GM12878 (cell line): Measurements from ENCODE around the gene MYO3A. TPM values are rescaled to one million over a fixed set of nuclear protein-coding genes. Genes with fewer than 3 reads are reported as not detected.

ENCODE experiments used
- ATAC-seq: fragments of 200-7000 bp; cut with Tn5 transposase; 3 replicates; pipeline ENCODE4 v1.9.1; 2020; ENCODE audit warnings: mild to moderate bottlenecking, moderate library complexity
- BruUV-seq: library from RNA; stranded (reverse); fragments of 400-500 nt; replicated peaks from 2 replicates; lab custom pipeline; 2021; lab: Mats Ljungman, UMichigan
- CTCF ChIA-PET: fragments of 300-600 bp; sonication (Branson Sonifier 250); formaldehyde crosslinking; extraction: SDS; loops from one replicate; lab custom pipeline; 2021; ENCODE audit warnings: inconsistent platforms; lab: Yijun Ruan, JAX
- POLR2A ChIA-PET: fragments of 350-600 bp; formaldehyde crosslinking; extraction: SDS; loops from one replicate; lab custom pipeline; 2021; ENCODE audit warnings: inconsistent platforms; lab: Charles Lee
- RAD21 ChIA-PET: fragments of 300-600 bp; sonication (Branson Sonifier 250); formaldehyde crosslinking; loops from one replicate; lab custom pipeline; 2023; ENCODE audit warnings: antibody characterized with exemption; ENCODE audit not compliant: unreplicated experiment; lab: Charles Lee
- SMC1A ChIA-PET: fragments of 300-600 bp; sonication (Branson Sonifier 250); formaldehyde crosslinking; loops from one replicate; lab custom pipeline; 2023; ENCODE audit not compliant: unreplicated experiment, uncharacterized antibody; lab: Charles Lee
- DNase-seq: peaks from one replicate; pipeline ENCODE4 v3.0.0-alpha.2; 2011; ENCODE audit warnings: low read depth, low spot score
- FAIRE-seq: peaks from 3 replicates; lab custom pipeline; 2011; peaks lifted over from hg19 to GRCh38; lab: Jason Lieb, UNC
- H2AFZ ChIP-seq: 2 replicates; pipeline ENCODE4 v1.6.0; 2011; ENCODE audit warnings: low read depth, low read length, control low read depth; ENCODE audit not compliant: control insufficient read depth
- H3K27ac ChIP-seq: 2 replicates; pipeline ENCODE4 v1.5.1; 2011; ENCODE audit warnings: control low read depth; ENCODE audit not compliant: control insufficient read depth, insufficient read depth
- H3K27me3 ChIP-seq, 2 experiments: replicated peaks in 1 of 2; 2 replicates each; pipeline versions ENCODE4 v1.6.0 to v1.6.1; 2011; ENCODE audit warnings: low read length in 1 of 2; ENCODE audit not compliant: control insufficient read depth in 2 of 2, insufficient read depth in 2 of 2
- H3K36me3 ChIP-seq, 2 experiments: 2 replicates each; pipeline ENCODE4 v1.5.1; 2011; ENCODE audit warnings: low read length in 1 of 2; ENCODE audit not compliant: control insufficient read depth in 2 of 2, insufficient read depth in 2 of 2
- H3K4me1 ChIP-seq: 2 replicates; pipeline ENCODE4 v1.6.1; 2011; ENCODE audit warnings: mild to moderate bottlenecking, low read length, moderate library complexity, mixed read lengths; ENCODE audit not compliant: control insufficient read depth, insufficient read depth
- H3K4me2 ChIP-seq: 2 replicates; pipeline ENCODE4 v1.6.0; 2011; ENCODE audit warnings: control low read depth; ENCODE audit not compliant: control insufficient read depth, insufficient read depth
- H3K4me3 ChIP-seq: fragments of 200-600 bp; sonication (generic); 2 replicates; pipeline ENCODE4 v1.5.1; 2016
- H3K79me2 ChIP-seq: 2 replicates; pipeline ENCODE4 v1.6.0; 2011; ENCODE audit warnings: low read length; ENCODE audit not compliant: control insufficient read depth, insufficient read depth
- H3K9ac ChIP-seq: 2 replicates; pipeline ENCODE4 v1.8.0; 2011; ENCODE audit warnings: low read length, control low read depth, mixed read lengths; ENCODE audit not compliant: control insufficient read depth, insufficient read depth
- H3K9me3 ChIP-seq: replicated peaks from 3 replicates; pipeline ENCODE4 v1.5.1; 2011; ENCODE audit warnings: mild to moderate bottlenecking, low read length; ENCODE audit not compliant: control insufficient read depth, insufficient read depth
- H4K20me1 ChIP-seq: 2 replicates; pipeline ENCODE4 v1.6.0; 2011; ENCODE audit not compliant: control insufficient read depth, insufficient read depth
- IRF5 ChIP-seq: fragments of 450-650 bp; IDR thresholded peaks from 2 replicates; pipeline ENCODE4 v1.6.1; 2017; ENCODE audit warnings: borderline replicate concordance
- MAX ChIP-seq: IDR thresholded peaks from 2 replicates; pipeline ENCODE4 v1.6.1; 2012; ENCODE audit warnings: low read depth, low read length, improper control_type of control experiment
- MEF2B ChIP-seq: fragments of 450-650 bp; IDR thresholded peaks from 2 replicates; pipeline ENCODE4 v1.6.1; 2018; ENCODE audit warnings: mild to moderate bottlenecking, moderate library complexity; ENCODE audit not compliant: partially characterized antibody, poor library complexity, severe bottlenecking
- RELA ChIP-seq: fragments of 450-650 bp; IDR thresholded peaks from 2 replicates; pipeline ENCODE4 v1.8.0; 2014; ENCODE audit warnings: borderline replicate concordance; ENCODE audit not compliant: partially characterized antibody
- REST ChIP-seq: IDR thresholded peaks from 2 replicates; pipeline ENCODE4 v1.6.1; 2012; ENCODE audit warnings: mild to moderate bottlenecking, low read depth, low read length
- SMAD1 ChIP-seq: fragments of 450-650 bp; IDR thresholded peaks from 2 replicates; pipeline ENCODE4 v1.6.1; 2018; ENCODE audit warnings: mild to moderate bottlenecking, low read depth; ENCODE audit not compliant: partially characterized antibody
- STAT3 ChIP-seq: IDR thresholded peaks from 2 replicates; pipeline ENCODE4 v1.6.1; 2011; ENCODE audit warnings: low read depth, low read length, improper control_type of control experiment
- TBL1XR1 ChIP-seq: IDR thresholded peaks from 2 replicates; pipeline ENCODE4 v1.6.1; 2012; ENCODE audit warnings: low read depth, low read length, improper control_type of control experiment
- ZNF274 ChIP-seq: IDR thresholded peaks from one replicate; pipeline ENCODE4 v1.8.0; 2011; ENCODE audit not compliant: insufficient read length, insufficient read depth
- ZNF622 ChIP-seq: fragments of 450-650 bp; IDR thresholded peaks from 2 replicates; pipeline ENCODE4 v1.6.1; 2017; ENCODE audit warnings: mild to moderate bottlenecking, inconsistent platforms
- WGBS: methylation state at CpG from one replicate; pipeline ENCODE4 v1.1.6; 2016; ENCODE audit warnings: low lambda C conversion rate; ENCODE audit not compliant: insufficient replicate concordance, insufficient coverage; ENCODE audit errors: missing lambda C conversion rate; 5-methylcytosine and 5-hydroxymethylcytosine counted together
- in situ Hi-C: fragments of 300-500 bp; cut with MboI; formaldehyde crosslinking; loops from 9 replicates; pipeline ENCODE4 v1.14.3; 2018; ENCODE audit warnings: mixed read lengths
- intact Hi-C: fragments of 100-400 bp; cut with micrococcal nuclease; formaldehyde crosslinking; loops from one replicate; pipeline ENCODE4 v1.14.2; 2022; ENCODE audit not compliant: unreplicated experiment
- polyA plus RNA-seq, 11 experiments: library from polyadenylated mRNA; depleted of rRNA in 4 of 11; unstranded in 6 of 11; stranded (reverse) in 5 of 11; fragments of >200 nt; fragmentation: Nextera tagmentation in 4 of 11; fragmentation: Illumina TruSeq in 1 of 11; extraction: Ambion mirVana in 4 of 11; extraction: Trizol in 1 of 11; gene quantifications; 1 replicate in 1 of 11; 2 replicates in 10 of 11; pipeline versions ENCODE4 v1.2.1 to v1.2.3, GENCODE V29; 2011 to 2016; ENCODE audit warnings: inconsistent platforms in 2 of 11, missing spikeins in 2 of 11, low read depth in 1 of 11
- total RNA-seq, 4 experiments: library from RNA; depleted of rRNA in 3 of 4; stranded (reverse); fragments of >200 nt in 3 of 4; fragmentation: Illumina TruSeq in 1 of 4; extraction: Trizol in 1 of 4; gene quantifications; 2 replicates each; pipeline versions ENCODE4 v1.2.1 to v1.2.3, GENCODE V29; 2013 to 2021

Gene MYO3A
- total and polyA plus RNA-seq, 10 of the 15 experiments (the other 5 are each of a cell fraction or from before 2014, with no cell fraction given), result not detected

- no peaks in the 10 kb centered on the region for H3K4me1 ChIP-seq
- DNase-seq, result no peak
- no peak overlapping the region for H2AFZ ChIP-seq
- ChIA-PET CTCF (no interaction called here), POLR2A (no interaction called here), RAD21 (no interaction called here), SMC1A (no interaction called here)
- in situ Hi-C loops (no loop called here), intact Hi-C loops (no loop called here)
- no peaks in the 10 kb centered on the region for H4K20me1 ChIP-seq
- H3K4me2 ChIP-seq, result no peak overlapping the region
- no peak overlapping the region for H3K9ac ChIP-seq
- no peak for ATAC-seq
- H3K4me3 ChIP-seq, result no peak overlapping the region
- no peaks in the 10 kb centered on the region for H3K9me3 ChIP-seq
- no peaks in the 10 kb centered on the region; a peak in 1 of 4 replicates for H3K27me3 ChIP-seq
- BruUV-seq, result no TSS peak
- no peak for FAIRE-seq
- 29% methylated on average over 7 of the region's 7 CpGs for WGBS
- TF ChIP-seq ZNF274 (no peak), TBL1XR1 (no peak), ZNF622 (no peak), STAT3 (no peak), MEF2B (no peak), SMAD1 (no peak), MAX (no peak), IRF5 (no peak), REST (no peak), RELA (no peak)
- H3K27ac ChIP-seq, result no peak overlapping the region
- no peaks in the 10 kb centered on the region for H3K79me2 ChIP-seq
- no peaks in the 10 kb centered on the region for H3K36me3 ChIP-seq
These were observed 238.1 kb downstream of the MYO3A start for GRCh38 chr10:26172131-26172530.
